ENCODE results near the gene ITPR3.

The ITPR3 gene

GRCh38 chr6:33699131-33699530, 78.0 kb downstream of the ITPR3 start:
- no peaks in the 10 kb centered on the region for H3K79me1 ChIP-seq (ENCODE audit: low read length)
- no peaks in the 10 kb centered on the region for H3K4me1 ChIP-seq (ENCODE audit: control insufficient read depth in 1 of 2, insufficient read depth in 2 of 2, low read length in 2 of 2)
- no peak overlapping the region for H3K4me2 ChIP-seq (ENCODE audit: low read length)
- H3K27me3 ChIP-seq (ENCODE audit: insufficient read depth, low read length): no peaks in the 10 kb centered on the region
- no peaks in the 10 kb centered on the region for H3K79me2 ChIP-seq (ENCODE audit: control insufficient read depth, insufficient read depth, low read length, poor library complexity)
- no peak overlapping the region for H2BK120ac ChIP-seq (ENCODE audit: insufficient read depth, low read length, poor library complexity)
- H3K9me3 ChIP-seq (ENCODE audit: insufficient read depth, low read depth, low read length): peaks cover 2% of the 10 kb centered on the region
- H4K91ac ChIP-seq (ENCODE audit: low read depth, low read length): no peak overlapping the region
- no peak for DNase-seq
- H3K23ac ChIP-seq (ENCODE audit: low read length): no peak overlapping the region
- H3K14ac ChIP-seq (ENCODE audit: low read length): no peak overlapping the region
- no peak overlapping the region for H2AK5ac ChIP-seq (ENCODE audit: low read length)
- H3K27ac ChIP-seq (ENCODE audit: low read depth, low read length): no peak overlapping the region
- no peak overlapping the region for H4K8ac ChIP-seq (ENCODE audit: low read depth, low read length)
- H2BK5ac ChIP-seq (ENCODE audit: low read depth, low read length, poor library complexity): no peak overlapping the region
- H3K4me3 ChIP-seq (ENCODE audit: low read depth, low read length): no peak overlapping the region
- H2AFZ ChIP-seq (ENCODE audit: insufficient read depth, low read length, poor library complexity): no peak overlapping the region
- H3K18ac ChIP-seq (ENCODE audit: low read length): no peak overlapping the region
- WGBS (ENCODE audit: extremely low coverage, insufficient coverage, insufficient read length): no CpG with 5 or more reads among the region's 8 CpGs
- H4K12ac ChIP-seq (ENCODE audit: low read depth, low read length): no peak overlapping the region
- no peak overlapping the region for H3K4ac ChIP-seq (ENCODE audit: low read depth, low read length)
- H2BK12ac ChIP-seq (ENCODE audit: low read length): no peak overlapping the region
- H3K36me3 ChIP-seq (ENCODE audit: control insufficient read depth in 1 of 2, insufficient read depth in 2 of 2, low read length in 2 of 2): peaks cover 37 to 41% of the 10 kb centered on the region in 2 experiments
- no peak overlapping the region for H3K9ac ChIP-seq (ENCODE audit: low read length)

GRCh38 chr6:33699739-33700138, 78.6 kb downstream of the ITPR3 start:
- no CpG with 5 or more reads among the region's 5 CpGs for WGBS (ENCODE audit: extremely low coverage, insufficient coverage, insufficient read length)
- H3K9me3 ChIP-seq (ENCODE audit: insufficient read depth, low read depth, low read length): peaks cover 3% of the 10 kb centered on the region

GRCh38 chr6:33700391-33701050, 79.4 kb downstream of the ITPR3 start:
- Histone ChIP-seq H3K23ac (ENCODE audit: low read length) (no peak overlapping the region), H4K8ac (ENCODE audit: low read depth, low read length) (no peak overlapping the region), H2AFZ (ENCODE audit: insufficient read depth, low read length, poor library complexity) (no peak overlapping the region), H3K36me3 (ENCODE audit: control insufficient read depth in 1 of 2, insufficient read depth in 2 of 2, low read length in 2 of 2) (peaks cover 29 to 37% of the 10 kb centered on the region in 2 experiments), H4K91ac (ENCODE audit: low read depth, low read length) (no peak overlapping the region), H3K79me2 (ENCODE audit: control insufficient read depth, insufficient read depth, low read length, poor library complexity) (no peaks in the 10 kb centered on the region), H3K9me3 (ENCODE audit: insufficient read depth, low read depth, low read length) (peaks cover 3% of the 10 kb centered on the region), H2BK5ac (ENCODE audit: low read depth, low read length, poor library complexity) (no peak overlapping the region), H2BK12ac (ENCODE audit: low read length) (no peak overlapping the region), H3K27ac (ENCODE audit: low read depth, low read length) (no peak overlapping the region), H3K79me1 (ENCODE audit: low read length) (no peaks in the 10 kb centered on the region), H3K4me1 (ENCODE audit: control insufficient read depth in 1 of 2, insufficient read depth in 2 of 2, low read length in 2 of 2) (peaks cover 0 to 3% of the 10 kb centered on the region in 2 experiments), H2BK120ac (ENCODE audit: insufficient read depth, low read length, poor library complexity) (no peak overlapping the region), H4K12ac (ENCODE audit: low read depth, low read length) (no peak overlapping the region), H3K27me3 (ENCODE audit: insufficient read depth, low read length) (no peaks in the 10 kb centered on the region), H2AK5ac (ENCODE audit: low read length) (no peak overlapping the region), H3K9ac (ENCODE audit: low read length) (no peak overlapping the region), H3K18ac (ENCODE audit: low read length) (no peak overlapping the region), H3K14ac (ENCODE audit: low read length) (no peak overlapping the region), H3K4me3 (ENCODE audit: low read depth, low read length) (no peak overlapping the region), H3K4me2 (ENCODE audit: low read length) (no peak overlapping the region), H3K4ac (ENCODE audit: low read depth, low read length) (no peak overlapping the region)
- peak; percentile 47 to 74 for DNase-seq
- no CpG with 5 or more reads among the region's 10 CpGs for WGBS (ENCODE audit: extremely low coverage, insufficient coverage, insufficient read length)

More at GRCh38 chr6:33699739-33700138, 78.6 kb downstream of the ITPR3 start:
- H2AFZ ChIP-seq (ENCODE audit: insufficient read depth, low read length, poor library complexity): no peak overlapping the region
- H3K36me3 ChIP-seq (ENCODE audit: control insufficient read depth in 1 of 2, insufficient read depth in 2 of 2, low read length in 2 of 2): peaks cover 36 to 45% of the 10 kb centered on the region in 2 experiments
- no peak overlapping the region for H3K4ac ChIP-seq (ENCODE audit: low read depth, low read length)
- H3K27ac ChIP-seq (ENCODE audit: low read depth, low read length): no peak overlapping the region
- no peak overlapping the region for H4K91ac ChIP-seq (ENCODE audit: low read depth, low read length)
- H2BK120ac ChIP-seq (ENCODE audit: insufficient read depth, low read length, poor library complexity): no peak overlapping the region
- no peak overlapping the region for H3K4me2 ChIP-seq (ENCODE audit: low read length)
- H2BK12ac ChIP-seq (ENCODE audit: low read length): no peak overlapping the region
- no peak overlapping the region for H3K23ac ChIP-seq (ENCODE audit: low read length)
- no peaks in the 10 kb centered on the region for H3K79me2 ChIP-seq (ENCODE audit: control insufficient read depth, insufficient read depth, low read length, poor library complexity)
- H2BK5ac ChIP-seq (ENCODE audit: low read depth, low read length, poor library complexity): no peak overlapping the region
- no peak overlapping the region for H4K12ac ChIP-seq (ENCODE audit: low read depth, low read length)
- H4K8ac ChIP-seq (ENCODE audit: low read depth, low read length): no peak overlapping the region
- H3K4me3 ChIP-seq (ENCODE audit: low read depth, low read length): no peak overlapping the region
- no peak overlapping the region for H3K18ac ChIP-seq (ENCODE audit: low read length)
- H3K79me1 ChIP-seq (ENCODE audit: low read length): no peaks in the 10 kb centered on the region
- no peak overlapping the region for H3K14ac ChIP-seq (ENCODE audit: low read length)
- H3K4me1 ChIP-seq (ENCODE audit: control insufficient read depth in 1 of 2, insufficient read depth in 2 of 2, low read length in 2 of 2): no peaks in the 10 kb centered on the region
- H3K9ac ChIP-seq (ENCODE audit: low read length): no peak overlapping the region
- H3K27me3 ChIP-seq (ENCODE audit: insufficient read depth, low read length): no peaks in the 10 kb centered on the region
- H2AK5ac ChIP-seq (ENCODE audit: low read length): no peak overlapping the region
- no peak for DNase-seq

- Histone ChIP-seq H2BK120ac (ENCODE audit: insufficient read depth, low read length, poor library complexity) (no peak overlapping the region), H3K27ac (ENCODE audit: low read depth, low read length) (no peak overlapping the region), H3K18ac (ENCODE audit: low read length) (no peak overlapping the region), H3K4me3 (ENCODE audit: low read depth, low read length) (no peak overlapping the region), H3K9ac (ENCODE audit: low read length) (no peak overlapping the region), H3K27me3 (ENCODE audit: insufficient read depth, low read length) (no peaks in the 10 kb centered on the region), H4K12ac (ENCODE audit: low read depth, low read length) (no peak overlapping the region), H3K79me1 (ENCODE audit: low read length) (no peaks in the 10 kb centered on the region), H3K4ac (ENCODE audit: low read depth, low read length) (no peak overlapping the region), H2BK5ac (ENCODE audit: low read depth, low read length, poor library complexity) (no peak overlapping the region), H2AK5ac (ENCODE audit: low read length) (no peak overlapping the region), H3K4me2 (ENCODE audit: low read length) (no peak overlapping the region), H3K23ac (ENCODE audit: low read length) (no peak overlapping the region), H4K8ac (ENCODE audit: low read depth, low read length) (no peak overlapping the region), H2AFZ (ENCODE audit: insufficient read depth, low read length, poor library complexity) (no peak overlapping the region), H4K91ac (ENCODE audit: low read depth, low read length) (no peak overlapping the region), H3K79me2 (ENCODE audit: control insufficient read depth, insufficient read depth, low read length, poor library complexity) (no peaks in the 10 kb centered on the region), H2BK12ac (ENCODE audit: low read length) (no peak overlapping the region), H3K9me3 (ENCODE audit: insufficient read depth, low read depth, low read length) (peaks cover 3% of the 10 kb centered on the region), H3K4me1 (ENCODE audit: control insufficient read depth in 1 of 2, insufficient read depth in 2 of 2, low read length in 2 of 2) (peaks cover 0 to 3% of the 10 kb centered on the region in 2 experiments), H3K14ac (ENCODE audit: low read length) (no peak overlapping the region), H3K36me3 (ENCODE audit: control insufficient read depth in 1 of 2, insufficient read depth in 2 of 2, low read length in 2 of 2) (peaks cover 16 to 21% of the 10 kb centered on the region in 2 experiments)
- peak in 1 of 2 donors; percentile 28 for DNase-seq
- WGBS (ENCODE audit: extremely low coverage, insufficient coverage, insufficient read length): no CpG with 5 or more reads among the region's 1 CpG
Observed at GRCh38 chr6:33702345-33702977, 81.3 kb downstream of the ITPR3 start.

All from trophoblast cell (in vitro differentiated cells and primary cell).